GM13977 (cell line): ENCODE measurements around the gene SPTBN5.

Source experiments
- DNase-seq: peaks from one replicate; pipeline ENCODE4 v3.0.0; 2012; ENCODE audit warnings: low spot score
- in situ Hi-C: fragments of 300-500 bp; cut with MboI; formaldehyde crosslinking; loops from one replicate; pipeline ENCODE4 v1.12.0; 2022; ENCODE audit warnings: low sequenced_read_pairs, low pct_unique_long_range_greater_than_20kb, mixed read lengths, inconsistent platforms; ENCODE audit not compliant: unreplicated experiment
- TF ChIP-seq, protein P1 (sequence below): IDR thresholded peaks from 2 replicates; pipeline ENCODE4 v1.5.1; 2012; ENCODE audit warnings: mild to moderate bottlenecking, control low read depth; ENCODE audit not compliant: insufficient read depth; ENCODE audit errors: extremely low read depth, missing control alignments

SPTBN5 gene

DNA sequence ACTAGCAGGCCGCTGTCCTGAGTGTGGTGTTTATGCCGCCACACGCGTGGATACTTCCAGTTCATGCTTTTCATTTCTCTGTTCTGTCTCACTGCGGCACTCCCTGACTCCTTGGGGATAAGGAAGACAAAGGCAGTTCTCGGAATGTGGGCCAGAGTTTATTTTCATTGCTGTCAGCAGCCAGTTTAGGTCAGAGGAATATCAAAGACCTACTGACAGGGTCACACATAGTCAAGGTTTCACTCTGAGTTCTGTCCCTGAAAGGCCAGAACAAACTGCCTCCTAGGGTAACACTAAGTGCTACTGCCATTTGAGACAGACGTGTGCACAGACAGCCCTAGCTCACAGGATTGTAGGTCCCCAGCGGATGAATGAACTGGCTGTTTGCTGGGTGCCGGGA is 27.3 kb upstream of the SPTBN5 start:
- in situ Hi-C loops, result no loop called here
- DNase-seq, result no peak
- TF ChIP-seq, protein P1, sequence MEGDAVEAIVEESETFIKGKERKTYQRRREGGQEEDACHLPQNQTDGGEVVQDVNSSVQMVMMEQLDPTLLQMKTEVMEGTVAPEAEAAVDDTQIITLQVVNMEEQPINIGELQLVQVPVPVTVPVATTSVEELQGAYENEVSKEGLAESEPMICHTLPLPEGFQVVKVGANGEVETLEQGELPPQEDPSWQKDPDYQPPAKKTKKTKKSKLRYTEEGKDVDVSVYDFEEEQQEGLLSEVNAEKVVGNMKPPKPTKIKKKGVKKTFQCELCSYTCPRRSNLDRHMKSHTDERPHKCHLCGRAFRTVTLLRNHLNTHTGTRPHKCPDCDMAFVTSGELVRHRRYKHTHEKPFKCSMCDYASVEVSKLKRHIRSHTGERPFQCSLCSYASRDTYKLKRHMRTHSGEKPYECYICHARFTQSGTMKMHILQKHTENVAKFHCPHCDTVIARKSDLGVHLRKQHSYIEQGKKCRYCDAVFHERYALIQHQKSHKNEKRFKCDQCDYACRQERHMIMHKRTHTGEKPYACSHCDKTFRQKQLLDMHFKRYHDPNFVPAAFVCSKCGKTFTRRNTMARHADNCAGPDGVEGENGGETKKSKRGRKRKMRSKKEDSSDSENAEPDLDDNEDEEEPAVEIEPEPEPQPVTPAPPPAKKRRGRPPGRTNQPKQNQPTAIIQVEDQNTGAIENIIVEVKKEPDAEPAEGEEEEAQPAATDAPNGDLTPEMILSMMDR, result no peak

DNA sequence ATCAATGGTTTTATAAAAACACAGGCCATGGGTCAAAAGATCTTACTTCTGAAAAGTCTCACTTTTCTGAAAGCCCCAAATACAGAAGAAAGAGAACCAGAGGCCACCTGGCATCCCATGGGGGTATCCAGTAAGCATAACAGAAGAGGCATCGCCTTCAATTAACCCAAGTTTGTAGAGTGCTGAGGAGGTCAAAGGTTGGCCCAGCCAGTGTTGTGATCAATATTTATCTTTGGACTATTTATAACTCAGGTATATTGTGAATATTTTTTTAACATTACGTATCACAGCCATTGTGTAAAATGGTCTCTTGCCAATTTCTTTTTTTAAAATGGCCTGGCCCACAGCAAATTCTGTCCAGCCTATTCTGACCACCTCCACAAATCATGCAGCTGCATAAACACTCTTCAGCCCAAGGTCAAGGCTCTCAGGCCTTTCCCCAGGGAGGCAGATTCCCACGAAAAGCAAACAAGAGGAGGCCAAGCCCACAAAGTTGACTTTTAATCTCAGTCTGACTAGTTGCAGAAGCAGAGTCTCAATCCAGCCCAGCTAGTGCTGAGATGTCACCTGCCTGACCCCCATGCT is 26.2 kb upstream of the SPTBN5 start:
- TF ChIP-seq, protein P1, result no peak
- in situ Hi-C loops, result no loop called here
- DNase-seq, result no peak

DNA sequence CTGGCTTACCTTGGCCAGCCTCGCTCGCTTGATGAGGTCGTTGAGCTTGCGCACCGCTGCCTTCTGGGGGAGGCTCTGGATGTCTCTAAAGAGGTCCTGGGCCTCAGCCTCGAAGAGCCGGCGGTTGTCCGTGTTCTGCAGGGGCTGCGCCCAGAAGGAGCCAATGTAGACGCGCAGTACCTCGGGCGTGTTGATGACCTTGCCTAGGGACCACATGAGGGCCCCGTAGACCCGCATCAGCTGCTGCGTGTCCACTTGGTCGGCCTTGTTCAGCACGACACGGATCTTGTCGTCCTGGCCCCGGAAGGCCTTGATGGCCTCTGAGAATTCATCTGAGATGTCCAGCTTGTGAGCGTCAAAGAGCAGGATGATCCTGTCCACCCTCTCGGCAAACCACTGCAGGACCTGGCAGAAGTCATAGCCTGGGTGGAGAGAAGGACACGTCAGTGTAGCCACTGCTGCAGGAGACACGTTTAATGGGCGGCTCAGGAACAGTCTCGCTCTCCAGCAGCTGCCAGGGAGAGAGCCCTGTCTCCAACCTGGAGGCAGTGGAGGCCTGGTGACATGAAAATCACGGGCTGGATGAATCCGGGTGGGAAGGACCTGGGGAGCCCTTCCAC is 25.5 kb upstream of the SPTBN5 start:
- DNase-seq, result no peak
- TF ChIP-seq, protein P1, result no peak
- in situ Hi-C loops, result no loop called here

DNA sequence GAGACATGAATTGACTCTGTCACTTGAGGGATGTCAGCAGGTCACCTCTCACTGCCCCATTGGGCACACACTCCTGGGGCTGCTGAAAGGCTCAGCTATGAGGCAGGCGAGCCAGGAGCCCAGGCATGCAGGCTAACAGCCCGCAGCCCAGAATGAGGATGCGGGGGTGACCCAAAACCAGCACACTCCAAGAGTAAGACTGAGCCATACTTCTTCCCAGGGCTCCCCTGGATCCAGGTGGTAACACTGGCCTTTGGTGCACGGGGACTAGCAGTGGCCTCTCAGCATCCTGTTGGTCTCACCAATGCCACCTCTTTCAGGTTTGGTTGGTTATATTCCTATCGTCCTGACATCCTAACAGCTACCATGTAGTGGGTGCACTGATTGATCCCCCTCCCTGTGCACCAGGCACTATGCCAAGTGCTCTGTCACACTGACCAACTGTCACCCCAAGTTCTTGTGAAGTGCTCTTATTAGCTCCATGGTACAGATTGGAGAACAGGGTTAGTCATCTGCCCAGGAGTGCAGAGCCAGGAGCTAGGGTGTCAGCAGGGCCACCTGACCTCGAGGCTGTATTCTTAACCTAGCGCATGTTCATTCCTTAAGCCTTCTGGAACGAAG is 24.8 kb upstream of the SPTBN5 start:
- in situ Hi-C loops, result no loop called here
- TF ChIP-seq, protein P1, result no peak

DNA sequence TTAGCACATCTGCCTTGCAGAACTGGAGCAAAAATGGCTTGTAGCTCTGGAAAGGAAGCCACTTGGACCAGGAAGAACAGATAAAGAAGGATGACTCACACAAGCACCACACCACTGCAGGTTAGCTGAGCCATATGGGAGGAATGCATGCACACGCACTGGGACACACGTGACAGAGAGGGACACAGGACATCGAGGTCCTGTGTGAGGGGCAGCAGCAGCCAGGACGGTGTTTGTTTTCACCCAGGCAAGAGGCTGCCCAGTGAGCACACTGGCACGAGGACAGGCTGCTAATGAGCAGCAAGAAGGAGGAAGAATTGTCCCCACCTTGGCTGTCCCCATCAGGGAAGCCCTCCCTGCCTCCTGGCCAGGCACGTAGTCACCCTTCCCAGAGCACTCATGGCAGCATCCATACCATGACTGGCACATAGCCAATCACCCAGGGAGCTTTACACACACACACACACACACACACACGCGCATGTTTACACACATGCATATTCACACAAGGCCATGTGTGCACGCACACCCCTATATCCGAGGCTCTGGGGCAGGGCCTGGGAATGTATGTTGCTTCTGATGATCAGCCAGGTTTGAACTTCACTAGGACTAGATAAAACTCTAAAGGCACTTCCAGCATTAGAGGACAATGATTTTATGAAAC is 24.0 kb upstream of the SPTBN5 start:
- TF ChIP-seq, protein P1, result no peak
- in situ Hi-C loops, result no loop called here
- DNase-seq, result no peak

More for the DNA sequence above, 24.8 kb upstream of the SPTBN5 start:
- no peak for DNase-seq

DNA sequence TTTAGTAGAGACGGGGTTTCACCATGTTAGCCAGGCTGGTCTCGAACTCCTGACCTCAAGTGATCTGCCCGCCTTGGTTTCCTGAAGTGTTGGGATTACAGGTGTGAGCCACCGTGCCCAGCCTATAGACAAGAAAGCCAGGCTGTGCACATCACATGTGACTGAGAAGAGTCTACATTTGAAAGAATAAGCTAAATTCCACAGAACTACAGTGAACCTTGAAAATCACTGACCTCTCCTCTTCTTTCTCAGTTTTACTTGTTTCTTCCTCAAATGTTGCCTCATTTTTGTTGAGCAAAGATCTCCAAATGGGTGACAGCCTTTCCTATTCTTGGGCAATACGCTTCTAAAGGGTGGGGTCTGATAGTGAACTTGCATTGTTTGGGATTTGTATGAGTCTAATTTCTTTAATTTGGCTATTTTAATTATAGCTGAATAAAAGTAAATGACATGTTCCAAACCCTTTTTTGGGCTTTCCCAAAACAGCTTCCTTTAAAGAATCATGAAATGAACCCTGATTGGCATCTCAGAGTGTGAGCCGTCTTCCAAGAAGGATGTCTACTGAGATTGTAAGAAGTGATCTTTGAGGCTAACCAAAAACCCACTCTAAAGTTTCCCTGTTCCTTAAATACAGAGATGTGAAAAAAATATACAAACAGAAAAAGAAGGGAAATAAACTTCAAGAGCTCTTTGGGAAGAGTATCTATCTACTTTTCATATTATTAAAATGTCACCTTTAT is 21.6 kb upstream of the SPTBN5 start:
- in situ Hi-C loops, result no loop called here
- DNase-seq, result no peak
- TF ChIP-seq, protein P1, result no peak
